ENCODE measurements around the gene PRKAR1B. TPM values are rescaled to one million over a fixed set of nuclear protein-coding genes. Genes with fewer than 3 reads are reported as not detected.

Gene PRKAR1B
- total RNA-seq, 1 experiment from 2014 or later: 14.1 TPM

DNA sequence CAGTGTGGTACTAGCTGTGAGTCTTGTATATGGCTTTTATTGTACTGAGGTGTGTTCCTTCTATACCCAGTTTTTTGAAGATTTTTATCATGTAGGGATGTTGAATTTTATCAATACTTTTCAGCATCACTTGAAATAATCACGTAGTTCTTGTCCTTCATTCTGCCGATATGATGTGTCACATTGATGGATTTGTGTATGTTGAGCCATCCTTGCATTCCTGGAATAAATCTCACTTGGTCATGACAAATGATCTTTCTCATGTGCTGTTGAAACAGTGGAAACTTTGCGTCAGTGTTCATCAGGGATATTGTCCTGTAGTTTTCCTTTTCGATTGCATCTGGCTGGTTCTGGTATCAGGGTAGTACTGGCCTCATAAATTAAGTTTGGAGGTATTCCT, 7.1 kb upstream of the PRKAR1B start:
- H3K9me2 ChIP-seq (ENCODE audit: insufficient read depth): no peaks in the 10 kb centered on the region
- TF ChIP-seq CBX3 (IDR thresholded peaks at IDR 0.05; ENCODE audit: low read depth) (no peak), POLR2A (IDR thresholded peaks at IDR 0.05; ENCODE audit: borderline replicate concordance, extremely low read depth, insufficient read depth, insufficient read length) (no peak), POLR2AphosphoS5 (IDR thresholded peaks at IDR 0.05; ENCODE audit: low read depth, low read length) (no peak), ELF1 (IDR thresholded peaks at IDR 0.05; ENCODE audit: borderline replicate concordance, low read depth) (no peak), EGR1 (IDR thresholded peaks at IDR 0.05; ENCODE audit: low read depth) (no peak), ZFX (IDR thresholded peaks at IDR 0.05) (no peak), ZNF274 (IDR thresholded peaks at IDR 0.05; ENCODE audit: low read depth, low read length) (no peak), EZH2phosphoT487 (IDR thresholded peaks at IDR 0.05; ENCODE audit: borderline replicate concordance) (no peak), FOSL1 (IDR thresholded peaks at IDR 0.05; ENCODE audit: low read depth) (no peak)
- TF ChIP-seq, protein P1, sequence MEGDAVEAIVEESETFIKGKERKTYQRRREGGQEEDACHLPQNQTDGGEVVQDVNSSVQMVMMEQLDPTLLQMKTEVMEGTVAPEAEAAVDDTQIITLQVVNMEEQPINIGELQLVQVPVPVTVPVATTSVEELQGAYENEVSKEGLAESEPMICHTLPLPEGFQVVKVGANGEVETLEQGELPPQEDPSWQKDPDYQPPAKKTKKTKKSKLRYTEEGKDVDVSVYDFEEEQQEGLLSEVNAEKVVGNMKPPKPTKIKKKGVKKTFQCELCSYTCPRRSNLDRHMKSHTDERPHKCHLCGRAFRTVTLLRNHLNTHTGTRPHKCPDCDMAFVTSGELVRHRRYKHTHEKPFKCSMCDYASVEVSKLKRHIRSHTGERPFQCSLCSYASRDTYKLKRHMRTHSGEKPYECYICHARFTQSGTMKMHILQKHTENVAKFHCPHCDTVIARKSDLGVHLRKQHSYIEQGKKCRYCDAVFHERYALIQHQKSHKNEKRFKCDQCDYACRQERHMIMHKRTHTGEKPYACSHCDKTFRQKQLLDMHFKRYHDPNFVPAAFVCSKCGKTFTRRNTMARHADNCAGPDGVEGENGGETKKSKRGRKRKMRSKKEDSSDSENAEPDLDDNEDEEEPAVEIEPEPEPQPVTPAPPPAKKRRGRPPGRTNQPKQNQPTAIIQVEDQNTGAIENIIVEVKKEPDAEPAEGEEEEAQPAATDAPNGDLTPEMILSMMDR (IDR thresholded peaks at IDR 0.05 in 2 of 3, conservative IDR thresholded peaks at IDR 0.05 in 1 of 3; ENCODE audit: borderline replicate concordance in 1 of 3, insufficient read depth in 1 of 3, low read depth in 2 of 3, low read length in 2 of 3): no peak
- TF ChIP-seq, protein P2, sequence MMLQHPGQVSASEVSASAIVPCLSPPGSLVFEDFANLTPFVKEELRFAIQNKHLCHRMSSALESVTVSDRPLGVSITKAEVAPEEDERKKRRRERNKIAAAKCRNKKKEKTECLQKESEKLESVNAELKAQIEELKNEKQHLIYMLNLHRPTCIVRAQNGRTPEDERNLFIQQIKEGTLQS (IDR thresholded peaks at IDR 0.05): no peak
- TF ChIP-seq, protein P3, sequence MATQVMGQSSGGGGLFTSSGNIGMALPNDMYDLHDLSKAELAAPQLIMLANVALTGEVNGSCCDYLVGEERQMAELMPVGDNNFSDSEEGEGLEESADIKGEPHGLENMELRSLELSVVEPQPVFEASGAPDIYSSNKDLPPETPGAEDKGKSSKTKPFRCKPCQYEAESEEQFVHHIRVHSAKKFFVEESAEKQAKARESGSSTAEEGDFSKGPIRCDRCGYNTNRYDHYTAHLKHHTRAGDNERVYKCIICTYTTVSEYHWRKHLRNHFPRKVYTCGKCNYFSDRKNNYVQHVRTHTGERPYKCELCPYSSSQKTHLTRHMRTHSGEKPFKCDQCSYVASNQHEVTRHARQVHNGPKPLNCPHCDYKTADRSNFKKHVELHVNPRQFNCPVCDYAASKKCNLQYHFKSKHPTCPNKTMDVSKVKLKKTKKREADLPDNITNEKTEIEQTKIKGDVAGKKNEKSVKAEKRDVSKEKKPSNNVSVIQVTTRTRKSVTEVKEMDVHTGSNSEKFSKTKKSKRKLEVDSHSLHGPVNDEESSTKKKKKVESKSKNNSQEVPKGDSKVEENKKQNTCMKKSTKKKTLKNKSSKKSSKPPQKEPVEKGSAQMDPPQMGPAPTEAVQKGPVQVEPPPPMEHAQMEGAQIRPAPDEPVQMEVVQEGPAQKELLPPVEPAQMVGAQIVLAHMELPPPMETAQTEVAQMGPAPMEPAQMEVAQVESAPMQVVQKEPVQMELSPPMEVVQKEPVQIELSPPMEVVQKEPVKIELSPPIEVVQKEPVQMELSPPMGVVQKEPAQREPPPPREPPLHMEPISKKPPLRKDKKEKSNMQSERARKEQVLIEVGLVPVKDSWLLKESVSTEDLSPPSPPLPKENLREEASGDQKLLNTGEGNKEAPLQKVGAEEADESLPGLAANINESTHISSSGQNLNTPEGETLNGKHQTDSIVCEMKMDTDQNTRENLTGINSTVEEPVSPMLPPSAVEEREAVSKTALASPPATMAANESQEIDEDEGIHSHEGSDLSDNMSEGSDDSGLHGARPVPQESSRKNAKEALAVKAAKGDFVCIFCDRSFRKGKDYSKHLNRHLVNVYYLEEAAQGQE (IDR thresholded peaks at IDR 0.05; ENCODE audit: low read depth): no peak
- no TSS peak for BruUV-seq (replicated peaks)
- no peak overlapping the region for H3K9ac ChIP-seq (ENCODE audit: low read length)
- no peak for ATAC-seq
- no peak overlapping the region for H3K27ac ChIP-seq (ENCODE audit: low read depth, low read length)
- no peak for DNase-seq (ENCODE audit: low read depth, low spot score)
- H2AFZ ChIP-seq (ENCODE audit: low read depth, low read length, poor library complexity, severe bottlenecking): no peak overlapping the region
- ChIA-PET POLR2A (no interaction called here), CTCF (no interaction called here), RAD21 (ENCODE audit: low non-redundant PET in 1 of 2, low total read pairs in 2 of 2, uncharacterized antibody in 2 of 2, unreplicated experiment in 2 of 2) (no interaction called here)
- H3K36me3 ChIP-seq (ENCODE audit: control insufficient read depth in 1 of 2, insufficient read depth in 2 of 2, low read length in 2 of 2): peaks cover 7 to 57% of the 10 kb centered on the region in 2 experiments; a peak in 3 of 4 replicates
- H3K4me2 ChIP-seq (ENCODE audit: low read length): no peak overlapping the region
- no peaks in the 10 kb centered on the region for H4K20me1 ChIP-seq (ENCODE audit: insufficient read depth)
- intact Hi-C loops (cut with micrococcal nuclease): no loop called here
- H3K79me2 ChIP-seq (ENCODE audit: insufficient read depth, low read length): peaks cover 100% of the 10 kb centered on the region
- H3K9me3 ChIP-seq (ENCODE audit: control insufficient read depth in 1 of 2, insufficient read depth in 1 of 2, low read depth in 1 of 2, low read length in 2 of 2): peaks cover 10 to 15% of the 10 kb centered on the region in 2 experiments; a peak in 2 of 4 replicates
- H3K4me3 ChIP-seq (replicated peaks in 1 of 2; ENCODE audit: low read depth in 1 of 2, low read length in 2 of 2): no peak overlapping the region
- H3K4me1 ChIP-seq (ENCODE audit: control insufficient read depth in 1 of 2, insufficient read depth in 2 of 2, low read length in 2 of 2): peaks cover 14 to 17% of the 10 kb centered on the region in 2 experiments; a peak in 3 of 4 replicates
- H3K27me3 ChIP-seq (ENCODE audit: insufficient read depth, low read length): no peaks in the 10 kb centered on the region

Data from HCT116 (cell line).